KMS-11 (cell line): Measurements from ENCODE around the gene ADGRD1.

ENCODE experiments used
- H2AFZ ChIP-seq: fragments of 200-600 bp; sonication (generic); 2 replicates; pipeline ENCODE4 v1.6.1; 2016; ENCODE audit warnings: antibody characterized with exemption, mixed run types, low read depth
- H3K27ac ChIP-seq: fragments of 200-600 bp; sonication (generic); 2 replicates; pipeline ENCODE4 v1.6.1; 2016; ENCODE audit warnings: mild to moderate bottlenecking, mixed run types
- H3K27me3 ChIP-seq: fragments of 200-600 bp; sonication (generic); 2 replicates; pipeline ENCODE4 v1.6.1; 2017; ENCODE audit warnings: mild to moderate bottlenecking, low read depth, mixed run types, moderate library complexity; ENCODE audit not compliant: insufficient read depth
- H3K36me3 ChIP-seq: fragments of 200-600 bp; sonication (generic); 2 replicates; pipeline ENCODE4 v1.6.1; 2017; ENCODE audit warnings: mild to moderate bottlenecking, mixed run types; ENCODE audit not compliant: insufficient read depth
- H3K4me1 ChIP-seq: fragments of 200-600 bp; sonication (generic); 2 replicates; pipeline ENCODE4 v1.6.1; 2016; ENCODE audit warnings: mild to moderate bottlenecking, low read depth, mixed run types; ENCODE audit not compliant: poor library complexity, severe bottlenecking
- H3K4me2 ChIP-seq: fragments of 200-600 bp; sonication (generic); 2 replicates; pipeline ENCODE4 v1.7.0; 2016; ENCODE audit warnings: mild to moderate bottlenecking, mixed run types
- H3K4me3 ChIP-seq: fragments of 200-600 bp; sonication (generic); IDR thresholded peaks from 2 replicates; pipeline ENCODE4 v1.6.1; 2017; ENCODE audit warnings: low read depth, low read length, mixed read lengths; ENCODE audit not compliant: insufficient read depth
- H3K79me2 ChIP-seq: fragments of 200-600 bp; sonication (generic); 2 replicates; pipeline ENCODE4 v1.6.1; 2016; ENCODE audit warnings: low read depth, mixed run types; ENCODE audit not compliant: insufficient read depth
- H3K9ac ChIP-seq: fragments of 200-600 bp; sonication (generic); 2 replicates; pipeline ENCODE4 v1.6.1; 2016; ENCODE audit warnings: mild to moderate bottlenecking, mixed run types
- H4K20me1 ChIP-seq: fragments of 200-600 bp; sonication (generic); 2 replicates; pipeline ENCODE4 v1.6.1; 2016; ENCODE audit warnings: mild to moderate bottlenecking, mixed run types; ENCODE audit not compliant: insufficient read depth
- TF ChIP-seq, protein P1 (sequence below): fragments of 200-600 bp; sonication (generic); conservative IDR thresholded peaks from 2 replicates; pipeline ENCODE4 v1.6.1; 2017; ENCODE audit warnings: low read depth, mild to moderate bottlenecking, antibody characterized with exemption, low read length, moderate library complexity, mixed read lengths

ADGRD1 gene

DNA sequence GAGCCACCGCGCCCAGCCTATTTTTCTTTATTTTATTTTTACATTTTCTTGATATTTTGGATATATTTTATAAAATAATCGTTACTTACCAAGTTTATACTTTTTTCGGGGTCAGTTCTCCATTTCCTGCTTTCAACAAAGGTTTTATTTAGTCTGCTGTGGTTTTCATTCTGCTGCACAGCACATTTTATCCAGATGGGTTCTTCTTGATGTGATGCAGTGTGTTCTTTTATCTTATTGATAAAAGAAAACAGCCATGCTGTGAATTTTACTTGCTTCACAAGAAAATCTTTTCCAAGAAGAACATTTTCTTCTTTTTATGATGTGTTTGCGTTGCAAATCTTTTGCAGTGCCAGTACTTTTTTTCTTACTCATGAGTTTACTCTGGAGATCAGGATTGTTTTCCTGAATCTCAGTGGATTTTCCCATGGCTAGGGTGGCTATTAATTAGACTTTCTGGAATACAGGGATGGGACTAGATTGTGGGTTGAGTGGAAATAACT lies 192.5 kb downstream of the ADGRD1 start:
- TF ChIP-seq, protein P1, sequence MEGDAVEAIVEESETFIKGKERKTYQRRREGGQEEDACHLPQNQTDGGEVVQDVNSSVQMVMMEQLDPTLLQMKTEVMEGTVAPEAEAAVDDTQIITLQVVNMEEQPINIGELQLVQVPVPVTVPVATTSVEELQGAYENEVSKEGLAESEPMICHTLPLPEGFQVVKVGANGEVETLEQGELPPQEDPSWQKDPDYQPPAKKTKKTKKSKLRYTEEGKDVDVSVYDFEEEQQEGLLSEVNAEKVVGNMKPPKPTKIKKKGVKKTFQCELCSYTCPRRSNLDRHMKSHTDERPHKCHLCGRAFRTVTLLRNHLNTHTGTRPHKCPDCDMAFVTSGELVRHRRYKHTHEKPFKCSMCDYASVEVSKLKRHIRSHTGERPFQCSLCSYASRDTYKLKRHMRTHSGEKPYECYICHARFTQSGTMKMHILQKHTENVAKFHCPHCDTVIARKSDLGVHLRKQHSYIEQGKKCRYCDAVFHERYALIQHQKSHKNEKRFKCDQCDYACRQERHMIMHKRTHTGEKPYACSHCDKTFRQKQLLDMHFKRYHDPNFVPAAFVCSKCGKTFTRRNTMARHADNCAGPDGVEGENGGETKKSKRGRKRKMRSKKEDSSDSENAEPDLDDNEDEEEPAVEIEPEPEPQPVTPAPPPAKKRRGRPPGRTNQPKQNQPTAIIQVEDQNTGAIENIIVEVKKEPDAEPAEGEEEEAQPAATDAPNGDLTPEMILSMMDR, result no peak
- Histone ChIP-seq H4K20me1 (no peaks in the 10 kb centered on the region), H3K4me2 (no peak overlapping the region)

DNA sequence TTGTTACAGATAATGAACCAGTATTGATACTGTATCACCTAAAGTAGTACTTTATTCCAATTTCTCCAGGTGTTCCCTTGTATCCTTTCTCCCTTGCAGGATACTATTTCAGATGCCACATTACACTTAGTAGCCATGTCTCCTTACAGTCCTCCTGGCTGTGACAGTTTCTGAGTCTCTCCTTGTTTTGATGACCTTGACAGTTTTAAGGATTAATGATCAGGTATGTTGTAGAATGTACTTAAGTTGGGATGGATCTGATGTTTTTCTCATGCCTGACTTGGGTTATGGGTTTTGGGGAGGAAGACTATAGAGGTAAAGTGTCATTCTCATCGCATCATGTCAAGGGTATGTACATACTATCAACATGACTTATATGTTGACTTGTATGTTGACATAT lies 193.6 kb downstream of the ADGRD1 start:
- no peaks in the 10 kb centered on the region for H3K36me3 ChIP-seq
- no peak overlapping the region for H3K4me2 ChIP-seq
- no peaks in the 10 kb centered on the region for H4K20me1 ChIP-seq
- H3K79me2 ChIP-seq, result no peaks in the 10 kb centered on the region
- no peak overlapping the region for H3K9ac ChIP-seq
- H3K4me3 ChIP-seq, result no peak overlapping the region
- H3K27ac ChIP-seq, result no peak overlapping the region
- H3K27me3 ChIP-seq, result no peaks in the 10 kb centered on the region
- TF ChIP-seq, protein P1, result no peak
- H3K4me1 ChIP-seq, result no peaks in the 10 kb centered on the region
- H2AFZ ChIP-seq, result no peak overlapping the region

More for the DNA sequence above, 192.5 kb downstream of the ADGRD1 start:
- no peaks in the 10 kb centered on the region for H3K36me3 ChIP-seq
- no peaks in the 10 kb centered on the region for H3K4me1 ChIP-seq
- no peak overlapping the region for H2AFZ ChIP-seq
- no peaks in the 10 kb centered on the region for H3K79me2 ChIP-seq
- H3K9ac ChIP-seq, result no peak overlapping the region
- H3K27me3 ChIP-seq, result no peaks in the 10 kb centered on the region
- no peak overlapping the region for H3K4me3 ChIP-seq
- H3K27ac ChIP-seq, result no peak overlapping the region

DNA sequence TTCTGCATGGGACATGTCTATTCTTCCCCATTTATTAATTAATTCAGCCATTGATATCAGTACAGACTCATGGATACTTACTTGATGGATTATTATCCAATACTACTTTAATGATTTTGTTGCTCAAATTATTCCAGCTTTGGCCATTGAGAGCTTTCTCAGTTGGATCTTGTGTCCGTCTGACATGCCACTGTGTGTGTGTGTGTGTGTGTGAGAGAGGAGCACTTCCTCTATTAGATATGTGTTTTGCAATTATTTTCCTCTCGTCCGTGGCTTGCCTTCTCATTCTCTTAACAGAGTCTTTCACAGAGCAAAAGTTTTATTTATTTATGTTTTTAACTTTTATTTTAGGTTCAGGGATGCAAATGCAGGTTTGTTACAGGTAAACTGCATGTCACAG lies 194.2 kb downstream of the ADGRD1 start:
- H3K27ac ChIP-seq, result no peak overlapping the region
- TF ChIP-seq, protein P1, result no peak
- no peak overlapping the region for H3K4me3 ChIP-seq
- no peaks in the 10 kb centered on the region for H4K20me1 ChIP-seq
- no peaks in the 10 kb centered on the region for H3K4me1 ChIP-seq
- H3K27me3 ChIP-seq, result no peaks in the 10 kb centered on the region
- no peak overlapping the region for H2AFZ ChIP-seq
- H3K9ac ChIP-seq, result no peak overlapping the region
- no peaks in the 10 kb centered on the region for H3K79me2 ChIP-seq
- H3K4me2 ChIP-seq, result no peak overlapping the region
- H3K36me3 ChIP-seq, result no peaks in the 10 kb centered on the region

DNA sequence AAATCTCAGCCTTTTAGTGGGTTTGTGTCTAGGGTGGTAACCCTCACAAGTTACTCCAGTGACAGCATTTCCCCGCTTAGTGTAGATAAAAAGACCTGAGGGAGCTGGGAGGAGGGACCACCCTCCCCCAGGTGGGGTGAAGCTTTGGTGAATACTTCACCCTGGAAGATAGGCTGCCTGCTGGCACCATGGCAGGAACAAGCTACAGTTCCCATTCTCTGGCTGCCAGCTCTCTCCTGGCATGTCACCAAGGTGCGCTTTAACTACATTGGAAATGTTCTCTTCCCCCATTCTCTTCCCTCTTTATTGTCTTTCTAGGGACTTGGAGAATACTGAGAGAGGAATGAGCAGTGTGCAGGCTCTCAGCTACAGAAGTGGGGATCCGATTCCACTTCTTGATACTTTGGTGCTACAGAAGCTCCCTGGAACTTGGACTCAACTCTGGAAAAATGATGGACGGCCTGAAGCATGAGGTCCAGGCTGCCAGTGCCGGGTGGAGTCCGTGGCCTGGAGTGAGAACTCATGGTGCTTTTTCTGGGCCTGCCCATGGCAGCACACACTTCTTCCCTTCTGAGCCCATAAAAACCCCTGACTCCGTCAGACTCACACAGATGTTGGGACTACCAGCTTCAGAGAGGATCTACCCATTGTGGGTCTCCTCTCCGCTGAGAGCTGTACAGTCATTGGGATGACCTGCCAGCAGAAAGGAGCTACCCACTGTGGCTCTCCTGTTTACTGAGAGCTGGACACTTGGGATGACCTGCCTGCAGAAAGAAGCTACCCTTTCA lies 198.0 kb downstream of the ADGRD1 start:
- Histone ChIP-seq H3K4me1 (no peaks in the 10 kb centered on the region), H3K9ac (no peak overlapping the region), H3K27ac (no peak overlapping the region), H2AFZ (no peak overlapping the region), H3K36me3 (no peaks in the 10 kb centered on the region), H3K4me2 (no peak overlapping the region), H3K27me3 (no peaks in the 10 kb centered on the region), H3K79me2 (no peaks in the 10 kb centered on the region), H4K20me1 (no peaks in the 10 kb centered on the region), H3K4me3 (no peak overlapping the region)
- TF ChIP-seq, protein P1, result no peak
